Lower leg skin (tissue), 3 donors: ENCODE data around the gene SDK2.

Experiments
- POLR2A ChIP-seq, 2 donors: fragments of 450-650 bp; IDR thresholded peaks; one replicate each; pipeline ENCODE4 v1.6.1; 2016 to 2017; ENCODE audit warnings: antibody characterized with exemption in 2 of 2, mild to moderate bottlenecking in 1 of 2, moderate library complexity in 1 of 2
- TF ChIP-seq, protein P1 (sequence below), 3 donors: fragments of 450-650 bp; IDR thresholded peaks; one replicate each; pipeline ENCODE4 v1.5.1; 2016; ENCODE audit warnings: antibody characterized with exemption in 3 of 3, mild to moderate bottlenecking in 3 of 3, moderate library complexity in 2 of 3

DNA sequence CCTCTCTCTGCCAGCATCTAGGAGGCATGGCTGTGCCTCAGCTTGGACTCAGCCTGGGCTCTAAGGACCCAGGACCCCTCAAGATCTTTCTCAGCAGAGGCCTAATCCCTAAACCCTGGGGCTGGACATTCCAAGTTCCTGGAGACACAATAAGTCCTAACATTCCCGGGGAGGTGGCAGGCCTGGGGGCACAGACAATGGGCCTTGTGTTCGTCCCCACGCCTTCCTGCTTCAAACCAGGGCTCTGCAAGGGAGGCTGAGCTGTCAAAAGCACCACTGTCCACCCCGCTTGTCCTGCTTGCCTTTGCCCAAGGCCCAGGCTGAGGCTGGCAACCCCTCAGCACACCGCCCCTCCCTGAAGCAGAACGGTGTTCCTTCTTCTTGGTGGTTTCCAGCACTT is 13.7 kb downstream of the SDK2 start:
- TF ChIP-seq, protein P1, sequence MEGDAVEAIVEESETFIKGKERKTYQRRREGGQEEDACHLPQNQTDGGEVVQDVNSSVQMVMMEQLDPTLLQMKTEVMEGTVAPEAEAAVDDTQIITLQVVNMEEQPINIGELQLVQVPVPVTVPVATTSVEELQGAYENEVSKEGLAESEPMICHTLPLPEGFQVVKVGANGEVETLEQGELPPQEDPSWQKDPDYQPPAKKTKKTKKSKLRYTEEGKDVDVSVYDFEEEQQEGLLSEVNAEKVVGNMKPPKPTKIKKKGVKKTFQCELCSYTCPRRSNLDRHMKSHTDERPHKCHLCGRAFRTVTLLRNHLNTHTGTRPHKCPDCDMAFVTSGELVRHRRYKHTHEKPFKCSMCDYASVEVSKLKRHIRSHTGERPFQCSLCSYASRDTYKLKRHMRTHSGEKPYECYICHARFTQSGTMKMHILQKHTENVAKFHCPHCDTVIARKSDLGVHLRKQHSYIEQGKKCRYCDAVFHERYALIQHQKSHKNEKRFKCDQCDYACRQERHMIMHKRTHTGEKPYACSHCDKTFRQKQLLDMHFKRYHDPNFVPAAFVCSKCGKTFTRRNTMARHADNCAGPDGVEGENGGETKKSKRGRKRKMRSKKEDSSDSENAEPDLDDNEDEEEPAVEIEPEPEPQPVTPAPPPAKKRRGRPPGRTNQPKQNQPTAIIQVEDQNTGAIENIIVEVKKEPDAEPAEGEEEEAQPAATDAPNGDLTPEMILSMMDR (IDR thresholded peaks at IDR 0.05), result no peak
- TF ChIP-seq POLR2A (IDR thresholded peaks at IDR 0.05), result no peak
